Stimulated activated CD4-positive, alpha-beta T cell treated with anti-CD3 and anti-CD28 coated beads, Interleukin-1b, Interleukin-23, amount 100 ng/mL, for 24 hours (primary cell): ENCODE measurements around the gene URGCP.
"Not testable (repeated sequence)": the region's sequence is repeated elsewhere in the genome, so short reads cannot be mapped to it uniquely, and the experiment has no call there.

Experiments used
- DNase-seq, 4 experiments: peaks; one replicate each; pipeline ENCODE4 v3.0.0-alpha.2; 2020; ENCODE audit warnings: low read depth in 4 of 4, low spot score in 1 of 4

The URGCP gene

DNA sequence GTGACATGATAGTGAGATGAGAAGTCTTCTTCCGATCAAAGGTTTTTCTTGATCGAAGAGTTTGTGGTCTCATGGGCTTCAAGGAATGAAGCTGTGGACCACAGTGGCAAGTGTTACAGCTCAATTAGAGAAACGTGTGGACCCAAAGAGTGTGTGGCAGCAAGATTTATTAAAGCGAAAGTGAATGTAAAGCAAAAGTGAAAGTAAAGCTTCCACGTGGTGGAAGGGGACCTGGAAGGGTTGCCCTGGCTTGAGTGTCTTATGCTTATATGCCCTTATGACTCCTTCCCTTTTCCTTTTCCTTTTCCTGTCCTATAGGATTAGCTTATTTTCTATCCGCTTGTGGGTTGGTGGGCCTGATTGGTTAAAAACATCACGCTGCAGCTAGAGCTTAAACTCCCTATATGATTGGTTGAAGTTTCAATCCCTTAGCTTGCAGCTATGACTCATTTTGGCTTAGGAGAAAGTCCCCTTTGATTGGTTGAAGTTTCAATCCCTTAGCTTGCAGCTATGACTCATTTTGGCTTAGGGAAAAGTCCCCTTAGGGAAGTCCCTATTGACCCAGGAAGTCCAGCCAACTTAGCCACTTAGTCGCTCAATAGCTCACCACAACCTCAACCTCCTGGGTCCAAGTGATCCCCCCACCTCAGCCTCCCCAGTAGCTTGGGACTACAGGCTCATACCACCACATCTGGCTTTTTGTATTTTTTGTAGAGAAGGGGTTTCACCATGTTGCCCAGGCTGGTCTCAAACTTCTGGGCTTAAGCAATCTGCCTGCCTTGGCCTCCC, 71.7 kb downstream of the URGCP start:
- DNase-seq, result peak in 2 of 4 experiments; percentile 12 to 18

GRCh38 chr7:43830917-43831316, 75.5 kb downstream of the URGCP start:
- not testable (repeated sequence) for DNase-seq
